Posterior vena cava (tissue), 2 donors: Measurements from ENCODE around the gene KIF9. TPM values are rescaled to one million over a fixed set of nuclear protein-coding genes. Genes with fewer than 3 reads are reported as not detected.
"Not testable (repeated sequence)": the region's sequence is repeated elsewhere in the genome, so short reads cannot be mapped to it uniquely, and the experiment has no call there.

Source experiments
- DNase-seq: peaks from one replicate; pipeline ENCODE4 v3.0.0-alpha.2; 2020; ENCODE audit warnings: low spot score
- intact Hi-C, 2 donors: fragments of 100-400 bp; cut with DNase I; formaldehyde crosslinking; loops; one replicate each; pipeline versions ENCODE4 v1.14.1 to v1.14.2; 2022 to 2023
- total RNA-seq, 2 donors: library from RNA; stranded (reverse); fragmentation: NEBNext Ultra II Directional; extraction: Animal tissue kit (Norgen Biotek cat#: 25700); gene quantifications; one replicate each; pipeline ENCODE4 v1.2.1, GENCODE V29; 2021
- donor health status: DM: yes; HTN: yes; CAD: no.
- donor health status: DM: yes; HTN: yes; CAD: no.

KIF9 gene
- total RNA-seq, 2 donors from 2014 or later, result 4.7 to 5.6 TPM

- DNase-seq, result peak; percentile 41
- intact Hi-C loops, result no loop called here
These were observed 22.0 kb downstream of the KIF9 start for GRCh38 chr3:47260605-47261004.

DNA sequence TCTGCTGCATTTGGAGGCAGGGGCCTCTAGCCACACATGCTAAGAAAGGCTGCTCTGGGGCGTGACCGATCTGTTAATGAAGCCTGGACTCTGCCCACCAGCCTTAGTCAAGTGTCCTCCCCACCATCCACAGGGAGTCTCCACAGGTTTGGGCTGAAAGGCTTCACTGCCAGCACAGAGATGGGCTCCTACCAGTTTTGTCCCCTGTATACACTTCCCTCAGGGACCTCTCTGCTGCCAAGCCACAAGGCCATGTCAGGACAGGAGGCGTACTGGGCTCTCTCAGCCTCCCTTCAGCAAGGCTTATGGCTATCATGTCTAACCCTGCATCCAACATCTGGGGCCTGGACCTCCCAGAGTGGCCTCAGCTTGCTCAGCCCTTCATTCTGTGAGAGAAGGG, 23.5 kb downstream of the KIF9 start:
- intact Hi-C loops, result no loop called here
- peak; percentile 47 for DNase-seq

- intact Hi-C loops, result not testable (repeated sequence)
- DNase-seq, result peak; percentile 14
These were observed 26.3 kb downstream of the KIF9 start for GRCh38 chr3:47256331-47256730.

- intact Hi-C loops, result no loop called here
- DNase-seq, result peak; percentile 14
These were observed 30.9 kb downstream of the KIF9 start for GRCh38 chr3:47251689-47252088.

DNA sequence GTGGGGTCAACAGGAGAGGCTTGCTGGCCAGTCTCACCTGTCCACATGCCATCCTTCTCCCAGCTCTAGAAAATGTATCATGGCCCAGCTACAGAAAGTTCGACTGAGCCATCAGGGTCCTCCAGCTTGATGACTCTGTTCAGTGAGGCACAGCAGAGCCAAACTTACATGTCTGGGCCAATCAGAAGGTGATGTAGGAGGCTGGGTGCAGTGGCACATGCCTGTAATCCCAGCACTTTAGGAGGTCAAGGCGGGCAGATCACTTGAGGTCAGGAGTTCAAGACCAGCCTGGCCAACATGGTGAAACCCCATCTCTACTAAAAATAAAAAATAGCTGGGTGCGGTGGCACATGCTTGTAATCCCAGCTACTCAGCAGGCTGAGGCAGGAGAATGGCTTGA, 31.5 kb downstream of the KIF9 start:
- DNase-seq, result peak; percentile 18

DNA sequence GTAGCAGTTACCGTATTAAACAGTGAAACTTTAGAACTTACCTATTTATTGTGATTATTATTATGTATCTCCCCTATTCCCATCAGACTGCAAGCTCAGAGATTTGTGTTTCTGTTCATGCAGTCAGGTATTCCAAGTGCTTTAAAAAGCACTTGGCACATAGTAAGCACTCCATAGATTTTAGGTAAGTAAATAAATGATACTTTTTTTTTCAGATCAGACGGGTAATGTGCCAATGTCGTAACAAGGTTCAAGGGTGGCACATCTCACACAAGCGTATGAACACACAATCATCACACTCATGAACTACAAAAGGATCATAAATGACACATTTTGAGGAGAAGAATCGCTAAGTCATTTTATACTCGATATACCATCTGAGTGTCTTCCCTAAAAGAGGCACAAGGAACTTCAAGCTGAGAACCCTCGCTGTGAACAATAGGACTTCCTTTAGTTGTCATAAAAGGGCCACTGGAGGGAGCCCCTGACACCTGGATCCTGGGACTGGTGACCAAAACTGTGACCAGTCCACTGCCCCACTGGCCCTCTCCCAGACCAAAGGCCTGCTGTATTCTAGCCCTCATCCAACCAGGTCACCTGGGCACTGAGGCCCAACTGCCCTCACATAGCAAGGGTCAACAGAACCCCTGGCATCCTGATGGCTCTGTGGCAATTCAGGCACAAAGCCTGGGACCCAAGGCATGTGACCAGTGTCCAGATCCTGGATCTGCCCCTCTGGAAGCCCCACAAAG, 32.1 kb downstream of the KIF9 start:
- peak; percentile 59 for DNase-seq
- intact Hi-C loops, result no loop called here

More for the DNA sequence above, 31.5 kb downstream of the KIF9 start:
- intact Hi-C loops, result not testable (repeated sequence)

GRCh38 chr3:47247131-47248064, 35.2 kb downstream of the KIF9 start:
- DNase-seq, result peak; percentile 53
- intact Hi-C loops, result no loop called here

DNA sequence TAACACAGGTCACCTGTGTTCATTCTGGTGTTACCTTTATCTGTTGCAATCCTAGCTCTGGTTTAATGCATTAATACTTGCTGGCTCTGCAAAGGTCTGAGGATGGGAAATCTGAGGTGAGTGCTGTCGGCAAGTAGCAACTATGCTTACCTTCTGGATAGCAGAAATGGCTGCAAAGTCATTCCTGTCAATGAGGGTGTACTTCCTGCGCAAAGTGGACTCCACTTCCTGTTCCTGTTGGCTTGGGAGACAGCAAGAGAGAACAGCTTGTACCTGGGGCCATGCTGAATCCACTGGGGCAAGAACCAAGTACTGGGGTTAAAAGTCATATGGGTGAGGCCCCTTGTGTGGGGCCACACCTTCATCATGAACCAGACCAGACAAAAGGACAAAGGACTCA, 37.3 kb downstream of the KIF9 start:
- DNase-seq, result peak; percentile 1
- intact Hi-C loops, result no loop called here

DNA sequence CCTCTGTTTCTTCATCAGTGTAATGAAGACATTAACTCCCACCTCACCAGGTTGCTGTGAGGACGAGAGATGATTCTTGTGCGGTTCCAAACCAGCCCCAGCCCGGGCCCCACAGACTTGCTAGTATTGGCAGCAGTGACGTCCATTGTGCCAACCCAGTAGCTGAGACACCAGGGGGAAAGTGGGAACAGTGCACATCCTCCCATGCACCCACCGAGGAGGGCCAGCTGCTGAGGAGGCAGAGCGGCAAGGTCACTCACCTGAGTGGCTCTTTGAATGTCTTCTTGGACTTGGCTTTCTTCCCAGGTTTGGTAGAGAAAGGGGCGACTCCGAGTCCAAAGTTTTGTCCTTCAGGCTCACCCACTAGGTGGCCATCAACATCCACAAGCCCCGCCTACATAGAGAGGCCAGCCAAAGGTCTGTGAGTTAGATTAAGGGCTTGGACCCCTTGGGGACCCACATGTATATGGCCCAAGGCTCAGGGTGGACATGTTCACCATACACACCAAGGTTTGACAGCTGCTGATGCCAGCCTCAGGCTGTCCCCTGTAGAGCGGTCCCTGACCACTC, 38.0 kb downstream of the KIF9 start:
- intact Hi-C loops, result no loop called here
- DNase-seq, result no peak

- no peak for DNase-seq
- intact Hi-C loops, result no loop called here
These were observed 39.0 kb downstream of the KIF9 start for GRCh38 chr3:47243419-47244147.

- no peak for DNase-seq
- intact Hi-C loops, result no loop called here
These were observed 42.7 kb downstream of the KIF9 start for GRCh38 chr3:47239929-47240328.

- intact Hi-C loops, result no loop called here
- DNase-seq, result no peak
These were observed 44.6 kb downstream of the KIF9 start for GRCh38 chr3:47238017-47238416.

- DNase-seq, result no peak
- intact Hi-C loops, result no loop called here
These were observed 54.5 kb downstream of the KIF9 start for GRCh38 chr3:47228088-47228487.

GRCh38 chr3:47227678-47228077, 54.9 kb downstream of the KIF9 start:
- intact Hi-C loops, result no loop called here
- DNase-seq, result no peak

DNA sequence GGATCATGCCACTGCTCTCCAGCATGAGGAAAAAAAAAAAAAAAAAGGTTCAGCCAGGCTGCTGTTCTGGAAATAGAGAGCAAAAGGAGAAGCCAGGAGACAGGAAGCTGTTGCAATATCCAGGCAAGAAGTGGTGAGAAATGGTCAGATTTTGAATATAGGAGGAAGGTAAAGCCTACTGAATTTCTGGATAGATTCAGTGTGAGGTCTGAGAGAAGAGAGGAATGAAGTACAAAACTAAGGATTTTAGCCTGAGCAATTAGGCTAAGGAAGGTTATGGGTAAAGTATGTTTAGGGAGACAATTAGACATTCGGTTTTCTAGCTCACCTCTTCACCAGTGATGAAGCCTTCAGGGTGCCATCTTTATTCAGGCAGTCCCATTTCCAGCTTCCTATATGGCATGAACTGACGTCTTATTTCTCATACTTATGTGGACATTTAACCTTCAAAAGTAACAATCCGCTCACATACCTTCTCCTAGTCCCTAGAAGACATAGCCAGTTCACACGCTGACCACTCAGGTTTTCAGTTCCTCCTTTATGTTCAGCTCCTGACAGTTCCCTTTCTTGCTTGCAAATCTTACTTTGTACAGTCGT, 57.2 kb downstream of the KIF9 start:
- DNase-seq, result no peak

DNA sequence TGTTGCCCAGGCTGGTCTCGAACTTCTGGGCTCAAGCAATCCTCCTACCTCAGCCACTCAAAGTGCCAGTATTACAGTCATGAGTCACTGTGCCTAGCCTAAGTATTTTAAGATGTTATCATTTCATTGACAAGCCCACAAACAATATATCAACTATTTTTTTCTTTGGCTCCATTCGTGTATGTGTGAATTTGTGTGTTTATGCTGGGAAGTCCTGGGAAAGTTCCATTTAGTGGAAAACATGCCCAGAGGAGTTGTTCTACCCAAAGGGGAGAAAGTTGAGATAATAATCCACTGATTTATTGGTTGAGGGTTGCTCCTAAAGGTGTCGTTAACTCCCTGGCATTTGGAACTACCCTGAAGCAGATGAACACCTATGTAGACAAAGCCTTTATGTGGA, 58.8 kb downstream of the KIF9 start:
- intact Hi-C loops, result no loop called here
- DNase-seq, result no peak

More for the DNA sequence above, 57.2 kb downstream of the KIF9 start:
- intact Hi-C loops, result no loop called here

DNA sequence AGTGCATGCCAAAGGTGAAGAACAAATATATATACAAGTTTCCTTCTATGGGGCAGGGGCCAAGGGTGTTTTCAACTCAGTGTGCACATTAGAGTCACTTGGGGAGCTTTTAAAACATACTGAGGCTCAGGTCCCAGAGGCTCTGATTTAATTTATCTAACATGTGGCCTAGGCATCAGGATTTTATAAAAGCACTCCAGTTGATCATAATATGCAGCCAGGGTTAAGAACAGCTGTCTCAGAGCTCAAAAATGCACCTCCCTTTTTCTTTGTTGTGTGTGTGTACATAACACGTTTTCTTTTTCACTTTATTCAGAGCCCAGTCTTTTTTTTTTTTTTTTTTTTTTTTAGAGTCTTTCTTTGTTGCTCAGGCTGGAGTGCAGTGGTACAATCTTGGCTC, 60.8 kb downstream of the KIF9 start:
- intact Hi-C loops, result no loop called here
- no peak for DNase-seq

- intact Hi-C loops, result no loop called here
- DNase-seq, result no peak
These were observed 71.7 kb downstream of the KIF9 start for GRCh38 chr3:47210863-47211405.

DNA sequence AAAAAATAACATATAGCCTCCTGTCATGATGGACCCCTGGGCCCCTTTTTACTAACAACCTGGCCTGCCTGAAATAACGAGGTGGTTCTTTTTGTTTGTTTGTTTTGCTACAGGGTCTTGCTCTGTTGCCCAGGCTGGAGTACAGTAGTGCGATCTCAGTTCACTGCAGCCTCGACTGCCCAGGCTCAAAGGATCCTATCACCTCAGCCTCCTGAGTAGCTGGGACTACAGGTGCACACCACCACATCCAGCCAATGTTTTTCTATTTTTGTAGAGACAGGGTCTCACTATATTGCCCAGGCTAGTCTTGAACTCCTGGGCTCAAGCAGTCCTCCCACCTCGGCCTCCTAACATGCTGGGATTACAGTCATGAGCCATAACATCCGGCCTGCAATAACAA, 76.6 kb downstream of the KIF9 start:
- DNase-seq, intact Hi-C loops: not testable (repeated sequence)
